Measurements from ENCODE around the gene TTBK2. TPM values are rescaled to one million over a fixed set of nuclear protein-coding genes. Genes with fewer than 3 reads are reported as not detected.

Gene TTBK2
- total RNA-seq, 3 donors from 2014 or later (not counting 1 experiment from before 2014, with no cell fraction given): 17.5 to 25.9 (median 25.7) TPM

GRCh38 chr15:42788725-42789124, 131.9 kb downstream of the TTBK2 start:
- TF ChIP-seq, protein P1, sequence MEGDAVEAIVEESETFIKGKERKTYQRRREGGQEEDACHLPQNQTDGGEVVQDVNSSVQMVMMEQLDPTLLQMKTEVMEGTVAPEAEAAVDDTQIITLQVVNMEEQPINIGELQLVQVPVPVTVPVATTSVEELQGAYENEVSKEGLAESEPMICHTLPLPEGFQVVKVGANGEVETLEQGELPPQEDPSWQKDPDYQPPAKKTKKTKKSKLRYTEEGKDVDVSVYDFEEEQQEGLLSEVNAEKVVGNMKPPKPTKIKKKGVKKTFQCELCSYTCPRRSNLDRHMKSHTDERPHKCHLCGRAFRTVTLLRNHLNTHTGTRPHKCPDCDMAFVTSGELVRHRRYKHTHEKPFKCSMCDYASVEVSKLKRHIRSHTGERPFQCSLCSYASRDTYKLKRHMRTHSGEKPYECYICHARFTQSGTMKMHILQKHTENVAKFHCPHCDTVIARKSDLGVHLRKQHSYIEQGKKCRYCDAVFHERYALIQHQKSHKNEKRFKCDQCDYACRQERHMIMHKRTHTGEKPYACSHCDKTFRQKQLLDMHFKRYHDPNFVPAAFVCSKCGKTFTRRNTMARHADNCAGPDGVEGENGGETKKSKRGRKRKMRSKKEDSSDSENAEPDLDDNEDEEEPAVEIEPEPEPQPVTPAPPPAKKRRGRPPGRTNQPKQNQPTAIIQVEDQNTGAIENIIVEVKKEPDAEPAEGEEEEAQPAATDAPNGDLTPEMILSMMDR (IDR thresholded peaks at IDR 0.05): no peak
- H3K36me3 ChIP-seq (ENCODE audit: control insufficient read depth, insufficient read depth, low read length): peaks cover 6% of the 10 kb centered on the region
- no peaks in the 10 kb centered on the region for H3K27me3 Mint-ChIP-seq (ENCODE audit: low read depth in 2 of 2)
- no peaks in the 10 kb centered on the region for H3K9me3 ChIP-seq (ENCODE audit: control insufficient read depth, insufficient read depth, low read length)
- DNase-seq (no peak), ATAC-seq (no peak)
- H3K9me3 Mint-ChIP-seq: no peaks in the 10 kb centered on the region
- no peaks in the 10 kb centered on the region for H3K27me3 ChIP-seq (ENCODE audit: control insufficient read depth, insufficient read depth, low read length)
- peaks cover 7% of the 10 kb centered on the region for H3K36me3 Mint-ChIP-seq
- no peak overlapping the region for H3K4me3 ChIP-seq (ENCODE audit: low read length)
- no peaks in the 10 kb centered on the region for H3K4me1 Mint-ChIP-seq
- intact Hi-C loops (cut with micrococcal nuclease): no loop called here
- no peak overlapping the region for H3K27ac ChIP-seq (ENCODE audit: low read length)
- no peak overlapping the region for H3K4me3 Mint-ChIP-seq
- H3K27ac Mint-ChIP-seq: no peak overlapping the region
- H3K4me1 ChIP-seq (ENCODE audit: control insufficient read depth, insufficient read depth, low read length): no peaks in the 10 kb centered on the region

GRCh38 chr15:42786978-42787377, 133.6 kb downstream of the TTBK2 start:
- no peaks in the 10 kb centered on the region for H3K27me3 ChIP-seq (ENCODE audit: control insufficient read depth, insufficient read depth, low read length)
- H3K36me3 ChIP-seq (ENCODE audit: control insufficient read depth, insufficient read depth, low read length): peaks cover 10% of the 10 kb centered on the region
- Mint-ChIP-seq H3K4me3 (no peak overlapping the region), H3K4me1 (no peaks in the 10 kb centered on the region), H3K9me3 (no peaks in the 10 kb centered on the region), H3K36me3 (no peaks in the 10 kb centered on the region), H3K27ac (no peak overlapping the region), H3K27me3 (ENCODE audit: low read depth in 2 of 2) (no peaks in the 10 kb centered on the region)
- no peaks in the 10 kb centered on the region for H3K9me3 ChIP-seq (ENCODE audit: control insufficient read depth, insufficient read depth, low read length)
- H3K4me1 ChIP-seq (ENCODE audit: control insufficient read depth, insufficient read depth, low read length): no peaks in the 10 kb centered on the region
- H3K4me3 ChIP-seq (ENCODE audit: low read length): no peak overlapping the region
- WGBS (ENCODE audit: insufficient coverage): 97% methylated on average over 5 of the region's 5 CpGs
- no peak for ATAC-seq
- no peak overlapping the region for H3K27ac ChIP-seq (ENCODE audit: low read length)
- intact Hi-C loops (cut with micrococcal nuclease): no loop called here
- DNase-seq: no peak
- TF ChIP-seq, protein P1 (IDR thresholded peaks at IDR 0.05): no peak

- WGBS (ENCODE audit: insufficient coverage): 100% methylated on average over 1 of the region's 2 CpGs
- H3K27ac Mint-ChIP-seq: no peak overlapping the region
- Histone ChIP-seq H3K36me3 (ENCODE audit: control insufficient read depth, insufficient read depth, low read length) (peaks cover 12% of the 10 kb centered on the region), H3K27ac (ENCODE audit: low read length) (no peak overlapping the region), H3K4me1 (ENCODE audit: control insufficient read depth, insufficient read depth, low read length) (no peaks in the 10 kb centered on the region), H3K9me3 (ENCODE audit: control insufficient read depth, insufficient read depth, low read length) (no peaks in the 10 kb centered on the region), H3K4me3 (ENCODE audit: low read length) (no peak overlapping the region), H3K27me3 (ENCODE audit: control insufficient read depth, insufficient read depth, low read length) (no peaks in the 10 kb centered on the region)
- TF ChIP-seq, protein P1 (IDR thresholded peaks at IDR 0.05): no peak
- H3K27me3 Mint-ChIP-seq (ENCODE audit: low read depth in 2 of 2): no peaks in the 10 kb centered on the region
- DNase-seq (no peak), ATAC-seq (no peak)
- no peaks in the 10 kb centered on the region for H3K4me1 Mint-ChIP-seq
- H3K36me3 Mint-ChIP-seq: no peaks in the 10 kb centered on the region
- intact Hi-C loops (cut with micrococcal nuclease): no loop called here
- no peak overlapping the region for H3K4me3 Mint-ChIP-seq
- H3K9me3 Mint-ChIP-seq: no peaks in the 10 kb centered on the region
These were observed 135.0 kb downstream of the TTBK2 start for GRCh38 chr15:42785569-42785968.

DNA sequence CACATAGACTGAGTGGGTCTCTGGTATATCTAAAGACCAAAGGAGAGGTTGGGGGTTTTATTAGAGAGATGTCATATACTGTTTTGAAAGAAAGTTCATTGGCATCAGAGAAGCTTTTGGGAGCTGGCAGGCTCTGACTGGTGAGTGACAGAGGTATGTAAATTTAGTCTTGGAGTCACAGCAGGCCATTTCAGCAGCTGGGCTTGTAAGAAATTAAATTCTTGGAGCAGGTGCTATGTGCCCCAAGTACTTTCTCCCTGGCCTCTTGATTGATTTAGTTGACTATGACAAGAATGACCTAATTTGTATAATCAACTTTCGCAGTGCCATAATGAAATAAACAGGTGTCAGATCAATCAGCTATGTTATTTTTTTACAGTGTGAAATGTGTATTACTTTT, 135.9 kb downstream of the TTBK2 start:
- H3K36me3 ChIP-seq (ENCODE audit: control insufficient read depth, insufficient read depth, low read length): peaks cover 12% of the 10 kb centered on the region
- Mint-ChIP-seq H3K9me3 (no peaks in the 10 kb centered on the region), H3K36me3 (no peaks in the 10 kb centered on the region), H3K27me3 (ENCODE audit: low read depth in 2 of 2) (no peaks in the 10 kb centered on the region), H3K27ac (no peak overlapping the region), H3K4me1 (no peaks in the 10 kb centered on the region), H3K4me3 (no peak overlapping the region)
- 100% methylated on average over 1 of the region's 1 CpG for WGBS (ENCODE audit: insufficient coverage)
- no peaks in the 10 kb centered on the region for H3K27me3 ChIP-seq (ENCODE audit: control insufficient read depth, insufficient read depth, low read length)
- intact Hi-C loops (cut with micrococcal nuclease): no loop called here
- DNase-seq (no peak), ATAC-seq (no peak)
- no peaks in the 10 kb centered on the region for H3K4me1 ChIP-seq (ENCODE audit: control insufficient read depth, insufficient read depth, low read length)
- no peaks in the 10 kb centered on the region for H3K9me3 ChIP-seq (ENCODE audit: control insufficient read depth, insufficient read depth, low read length)
- H3K4me3 ChIP-seq (ENCODE audit: low read length): no peak overlapping the region
- no peak overlapping the region for H3K27ac ChIP-seq (ENCODE audit: low read length)
- TF ChIP-seq, protein P1 (IDR thresholded peaks at IDR 0.05): no peak

All from natural killer cell (primary cell).